Stimulated activated CD8-positive, alpha-beta memory T cell treated with anti-CD3 and anti-CD28 coated beads, Interleukin-12 subunit alpha, Interleukin-12 subunit beta, amount 100 ng/mL, for 1 hour (primary cell): ENCODE data around the gene KATNB1.

ENCODE experiments used
- DNase-seq: peaks from one replicate; pipeline ENCODE4 v3.0.0-alpha.2; 2020; ENCODE audit warnings: low read depth

The KATNB1 gene, protein sequence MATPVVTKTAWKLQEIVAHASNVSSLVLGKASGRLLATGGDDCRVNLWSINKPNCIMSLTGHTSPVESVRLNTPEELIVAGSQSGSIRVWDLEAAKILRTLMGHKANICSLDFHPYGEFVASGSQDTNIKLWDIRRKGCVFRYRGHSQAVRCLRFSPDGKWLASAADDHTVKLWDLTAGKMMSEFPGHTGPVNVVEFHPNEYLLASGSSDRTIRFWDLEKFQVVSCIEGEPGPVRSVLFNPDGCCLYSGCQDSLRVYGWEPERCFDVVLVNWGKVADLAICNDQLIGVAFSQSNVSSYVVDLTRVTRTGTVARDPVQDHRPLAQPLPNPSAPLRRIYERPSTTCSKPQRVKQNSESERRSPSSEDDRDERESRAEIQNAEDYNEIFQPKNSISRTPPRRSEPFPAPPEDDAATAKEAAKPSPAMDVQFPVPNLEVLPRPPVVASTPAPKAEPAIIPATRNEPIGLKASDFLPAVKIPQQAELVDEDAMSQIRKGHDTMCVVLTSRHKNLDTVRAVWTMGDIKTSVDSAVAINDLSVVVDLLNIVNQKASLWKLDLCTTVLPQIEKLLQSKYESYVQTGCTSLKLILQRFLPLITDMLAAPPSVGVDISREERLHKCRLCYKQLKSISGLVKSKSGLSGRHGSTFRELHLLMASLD

DNA sequence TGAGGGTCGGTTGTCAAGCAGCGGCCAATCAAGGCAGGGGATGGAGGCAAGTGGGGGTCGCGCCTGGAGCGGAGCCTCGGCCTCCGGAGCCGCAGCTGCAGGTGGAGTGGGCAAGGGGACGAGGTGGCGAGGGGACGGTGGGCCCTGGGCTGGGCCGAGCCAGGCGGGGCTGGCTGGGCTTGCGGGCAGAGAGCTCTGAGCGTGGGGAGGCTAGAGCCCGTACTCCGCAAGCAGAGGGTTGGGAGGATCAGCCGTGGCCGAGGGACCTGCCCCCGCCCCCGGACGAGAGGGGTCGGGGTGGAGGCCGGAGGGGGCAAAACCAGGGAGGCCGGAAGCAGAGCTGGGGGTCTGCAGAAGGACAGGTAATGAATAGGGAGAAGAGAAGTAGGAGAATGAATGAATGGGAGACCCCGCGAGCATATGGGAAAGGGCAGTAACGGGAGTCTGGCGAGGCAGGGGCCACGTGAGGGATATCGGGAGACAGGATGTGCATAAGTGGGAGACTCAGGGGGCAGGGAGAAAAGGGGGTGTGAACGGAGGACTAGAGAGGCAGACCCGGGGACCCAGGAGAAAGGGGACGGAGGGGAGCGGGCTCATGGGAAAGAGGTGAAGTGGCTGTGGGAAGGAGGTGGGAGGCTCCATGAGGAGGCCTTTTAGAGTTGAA lies at the start of gene KATNB1:
Gene KATNB1, plus strand, starts transcription at position 16 of the 664 bp plus-strand sequence. CDS start 1,474 bp downstream, outside the sequence.
- no peak for DNase-seq

DNA sequence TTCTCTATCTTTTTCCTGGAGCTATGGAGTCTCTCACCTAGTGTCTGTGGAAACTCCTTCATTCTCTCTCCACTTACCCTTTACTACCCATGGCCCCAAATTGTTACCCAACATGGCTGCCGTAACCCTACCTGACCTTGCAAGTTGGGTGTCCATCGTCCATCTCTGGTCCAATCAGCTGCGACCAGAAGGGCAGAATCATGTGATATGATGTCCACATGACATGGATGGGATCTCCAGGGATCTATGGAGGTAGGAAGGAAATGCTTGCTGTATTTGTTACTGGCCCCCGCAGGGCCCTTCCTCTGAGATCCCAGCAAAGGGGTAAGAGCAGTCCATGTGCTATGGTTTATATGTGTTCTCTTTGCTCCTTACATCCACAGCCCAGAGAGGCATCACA lies 49.0 kb upstream of the KATNB1 start:
- DNase-seq: no peak

DNA sequence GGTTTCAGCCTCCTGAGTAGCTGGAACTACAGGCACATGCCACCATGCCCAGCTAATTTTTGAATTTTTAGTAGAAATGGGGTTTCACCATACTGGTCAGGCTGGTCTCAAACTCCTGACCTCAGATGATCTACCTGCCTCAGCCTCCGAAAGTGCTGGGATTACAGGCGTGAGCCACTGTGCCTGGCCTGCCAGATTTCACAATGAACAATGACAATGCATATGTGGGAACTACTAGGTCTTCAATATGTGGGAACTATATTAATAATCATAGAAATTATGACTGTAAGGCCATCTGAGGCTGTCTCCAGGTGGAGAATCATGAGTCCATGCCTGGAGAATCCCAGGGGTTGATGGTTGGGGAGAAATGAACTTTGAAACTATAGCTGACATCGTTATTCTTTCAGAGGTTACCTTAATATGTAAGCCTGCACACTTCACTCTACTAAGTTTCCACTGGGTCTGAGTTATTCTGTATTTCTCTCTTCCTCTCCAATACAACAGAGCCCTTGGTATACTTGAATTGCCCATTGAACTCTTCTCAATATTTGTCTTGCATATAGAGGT lies 48.1 kb upstream of the KATNB1 start:
- DNase-seq: no peak

DNA sequence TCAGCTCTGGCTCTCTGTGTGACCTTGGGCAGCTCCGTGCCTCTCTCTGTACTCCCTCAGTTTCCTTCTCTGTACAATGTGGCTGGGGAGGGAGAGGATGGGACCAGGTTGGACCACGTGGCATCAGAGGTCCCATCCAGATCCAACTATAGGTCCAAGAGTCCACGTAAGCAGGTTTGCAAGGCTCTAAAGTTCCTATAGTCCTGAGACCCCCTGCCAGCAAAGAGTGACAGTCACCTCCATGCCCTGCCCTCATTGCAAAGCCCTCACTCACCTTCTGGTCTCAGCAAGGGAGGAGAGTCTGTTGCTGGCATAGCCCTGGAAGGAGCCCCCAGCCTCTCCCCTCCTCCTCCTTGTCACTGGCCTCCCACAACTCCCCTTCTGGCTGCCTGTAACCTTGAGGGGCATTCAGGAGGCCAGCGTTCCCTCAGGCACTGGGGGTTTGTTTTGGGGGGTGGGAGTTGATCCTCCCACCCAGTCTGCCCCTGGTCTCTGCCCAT lies 47.0 kb upstream of the KATNB1 start:
- no peak for DNase-seq

DNA sequence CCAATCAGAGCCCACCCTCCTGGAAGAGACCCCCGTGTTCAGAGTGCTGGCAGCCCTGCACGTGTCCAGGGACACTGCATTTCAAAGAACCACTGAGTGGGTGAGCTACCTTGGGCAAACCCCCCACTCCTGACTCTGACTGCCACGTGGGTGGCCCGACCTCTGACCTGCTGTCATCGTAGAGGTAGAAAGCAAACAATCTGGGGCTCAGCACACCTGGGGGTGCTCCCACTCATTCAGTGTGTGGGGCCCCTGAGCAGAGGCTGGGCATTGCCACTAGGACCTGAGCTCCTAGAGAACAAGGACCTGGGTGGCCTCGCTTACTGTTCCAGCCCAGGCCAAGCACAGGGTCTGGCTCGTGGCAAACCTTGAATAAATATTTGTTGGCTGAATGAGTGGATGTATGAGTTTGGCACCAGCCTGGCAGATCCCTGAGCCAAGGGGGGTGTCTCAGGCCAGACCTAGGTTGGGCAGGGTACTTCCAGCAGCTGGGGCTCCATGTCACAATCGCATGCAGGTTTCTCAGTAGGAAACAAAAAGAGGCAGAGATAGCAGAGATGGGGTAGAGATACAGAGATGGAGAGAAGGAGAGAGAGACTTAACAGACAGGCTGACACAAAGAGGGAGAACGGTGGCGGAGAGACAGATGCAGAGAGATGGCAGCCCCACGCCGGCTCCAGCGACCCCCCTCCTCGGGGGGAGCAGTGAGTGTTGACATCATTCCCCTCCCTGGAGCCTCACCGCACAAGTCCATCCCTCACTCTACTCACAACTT lies 46.4 kb upstream of the KATNB1 start:
- DNase-seq: no peak

DNA sequence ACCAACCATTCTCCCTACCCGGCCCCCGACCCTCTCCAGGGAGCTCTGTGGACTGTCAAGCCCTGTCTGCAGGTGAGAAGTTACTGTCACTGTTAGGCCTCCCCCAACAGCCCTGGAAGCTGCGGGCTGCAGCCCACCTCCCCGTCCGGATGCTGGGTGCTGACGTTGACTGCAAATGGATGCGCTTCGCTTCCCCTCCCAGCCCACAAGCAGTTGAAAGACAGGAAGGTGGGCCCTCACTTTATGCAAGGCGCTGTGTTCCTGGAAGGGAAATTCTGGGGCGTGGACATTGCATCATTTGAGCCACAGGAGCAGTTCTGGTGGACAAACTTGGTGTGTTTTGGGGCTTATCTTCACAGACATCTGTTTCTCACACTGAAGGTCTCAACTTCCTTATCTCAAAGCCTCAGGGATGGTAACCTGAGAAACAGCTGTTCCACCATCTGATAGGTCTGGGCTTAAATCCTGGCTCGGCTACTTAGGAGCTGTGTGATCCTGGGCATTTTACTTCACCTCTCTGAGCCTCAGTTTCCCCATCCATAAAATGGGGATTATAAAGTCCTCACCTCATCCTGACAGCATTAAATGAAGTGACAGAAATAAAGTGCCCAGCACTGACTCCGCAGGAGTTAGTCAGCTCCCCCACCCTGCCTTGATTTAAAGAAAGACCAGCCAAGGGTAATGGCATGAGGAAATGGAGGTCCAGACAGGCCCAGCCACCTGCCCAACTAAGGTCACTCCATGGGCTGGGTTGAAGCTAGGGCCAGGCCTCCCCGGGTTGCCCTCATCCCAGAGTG lies 45.6 kb upstream of the KATNB1 start:
- peak; percentile 11 for DNase-seq

DNA sequence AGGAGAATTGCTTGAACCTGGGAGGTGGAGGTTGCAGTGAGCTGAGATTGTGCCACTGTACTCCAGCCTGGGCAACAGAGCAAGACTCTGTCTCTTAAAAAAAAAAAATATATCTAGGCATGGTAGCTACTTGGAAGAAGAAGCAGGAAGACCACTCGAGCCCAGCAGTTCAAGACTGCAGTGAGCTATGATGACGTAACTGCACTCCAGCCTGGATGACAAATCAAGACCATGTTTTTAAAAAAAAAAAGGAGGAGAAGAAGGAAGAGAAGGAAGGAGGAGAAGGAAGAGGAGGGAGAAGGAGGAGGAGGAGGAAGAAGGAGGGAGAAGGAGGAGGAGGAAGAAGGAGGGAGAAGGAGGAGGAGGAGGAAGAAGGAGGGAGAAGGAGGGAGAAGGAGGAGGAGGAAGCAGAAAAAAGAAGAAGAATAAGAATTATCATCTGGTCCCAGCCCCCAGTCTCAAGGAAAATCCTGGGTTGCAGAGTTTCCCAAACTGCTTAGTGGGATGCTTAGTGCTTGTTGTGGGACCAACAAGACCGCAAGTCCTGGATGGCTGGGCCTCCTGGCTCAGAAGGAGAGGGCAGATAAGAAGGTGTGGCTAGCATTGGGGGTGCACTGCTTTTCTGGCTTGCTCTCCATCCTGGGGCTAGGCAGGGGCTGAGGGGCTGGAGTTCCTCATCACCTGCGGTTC lies 44.6 kb upstream of the KATNB1 start:
- no peak for DNase-seq

DNA sequence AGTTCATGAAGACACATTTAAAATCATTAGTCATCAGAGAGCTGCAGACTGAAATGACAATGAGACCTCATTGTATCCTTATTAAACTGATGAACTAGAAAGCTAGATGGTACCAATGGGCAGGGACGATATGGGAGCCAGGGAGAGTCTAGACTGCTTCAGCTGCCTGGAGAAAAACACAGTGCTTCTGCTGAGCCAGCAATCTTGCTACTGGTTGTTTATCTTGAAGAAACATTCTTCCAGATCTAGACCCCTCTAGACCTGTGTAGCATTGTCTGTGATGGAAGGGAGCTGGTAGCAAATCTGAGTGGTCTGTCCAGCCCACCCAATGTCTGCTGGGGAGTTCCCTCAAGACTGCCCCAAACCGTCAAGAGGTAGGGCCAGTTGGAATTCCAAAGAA lies 42.9 kb upstream of the KATNB1 start:
- no peak for DNase-seq

DNA sequence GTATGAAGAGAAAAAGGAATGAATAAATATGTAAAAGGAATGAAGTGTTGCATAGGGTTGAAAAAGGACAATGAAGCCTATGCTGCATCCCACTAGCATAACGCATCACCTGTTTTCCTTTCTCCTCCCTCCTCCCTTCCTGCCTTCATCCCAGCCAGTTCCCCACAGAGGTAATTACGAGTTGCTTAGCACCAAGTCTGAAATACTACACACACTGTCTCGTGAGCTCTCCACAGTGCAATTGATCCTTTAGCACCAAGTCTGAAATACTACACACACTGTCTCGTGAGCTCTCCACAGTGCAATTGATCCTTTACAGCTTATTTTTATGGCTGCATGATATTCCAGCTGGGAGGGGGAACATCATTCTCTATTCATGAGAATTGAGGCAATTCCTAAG lies 42.0 kb upstream of the KATNB1 start:
- no peak for DNase-seq

DNA sequence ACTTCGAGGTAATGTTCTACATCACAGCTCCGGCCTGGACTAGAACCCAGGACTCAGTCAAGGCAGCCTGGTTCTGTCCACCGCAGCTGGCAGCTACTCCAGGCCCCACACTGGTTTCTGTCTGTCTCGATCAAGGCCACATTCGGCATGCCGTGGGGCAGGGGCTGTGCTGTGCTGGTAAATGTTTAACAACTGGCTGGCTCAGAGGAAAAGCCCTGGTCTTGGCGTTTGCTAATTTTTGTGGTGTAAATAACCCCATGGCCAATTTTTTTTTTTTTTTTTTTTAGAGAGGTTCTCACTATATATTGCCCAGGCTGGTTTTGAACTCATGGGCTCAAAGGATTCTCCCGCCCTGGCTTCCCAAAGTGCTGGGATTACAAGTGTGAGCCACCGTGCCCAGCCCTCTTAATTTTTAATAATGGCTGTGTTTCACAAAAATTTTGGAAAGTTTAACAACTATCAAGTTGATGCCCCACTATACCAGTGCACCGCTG lies 41.3 kb upstream of the KATNB1 start:
- no peak for DNase-seq

DNA sequence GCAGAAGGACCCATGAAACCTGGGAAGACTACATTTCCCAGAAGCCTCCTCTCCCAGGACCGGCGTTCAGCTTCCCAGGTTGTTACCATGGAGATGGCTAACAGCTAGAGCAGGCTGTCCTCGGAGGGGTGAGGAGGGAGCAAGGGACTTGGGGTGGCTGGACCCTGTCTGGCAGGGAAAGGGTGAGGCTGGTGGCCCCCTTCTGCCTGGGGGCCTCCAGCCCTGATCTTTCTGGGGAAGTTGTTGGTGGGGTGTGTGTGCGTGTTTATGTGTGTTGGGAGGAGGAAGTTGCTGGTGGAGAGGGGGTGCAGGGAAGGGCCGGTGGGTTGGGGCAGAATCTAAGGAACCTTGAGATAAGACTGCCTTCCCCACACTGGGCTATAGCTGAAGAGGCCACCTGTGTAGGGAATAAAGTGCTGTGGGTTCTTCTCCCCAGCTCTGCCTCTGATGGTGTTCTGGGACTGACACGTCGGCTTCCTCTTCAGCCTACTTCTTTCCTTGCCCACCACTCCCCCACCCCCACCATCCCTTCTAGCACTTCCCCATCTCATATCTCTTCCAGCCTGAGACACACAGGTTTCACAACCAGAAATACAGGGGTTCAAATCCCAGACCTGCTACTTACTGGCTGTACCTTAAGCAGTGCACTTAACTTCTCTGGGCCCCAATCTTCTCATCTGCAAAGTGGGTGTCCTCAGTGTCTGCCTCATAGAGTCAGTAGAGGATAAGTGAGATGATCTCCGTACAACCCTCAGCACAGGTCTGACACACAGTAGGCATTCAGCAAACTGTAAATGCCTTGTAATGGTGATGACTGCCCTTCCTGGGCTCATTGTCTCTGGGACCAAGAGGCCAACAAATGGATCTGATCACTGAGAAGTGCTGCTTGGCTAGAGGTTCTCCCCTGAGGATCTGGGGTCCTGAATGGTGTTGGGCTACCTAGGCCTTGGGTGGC lies 40.6 kb upstream of the KATNB1 start, which contains the start of gene DRC7:
Gene DRC7, plus strand, starts transcription at position 82 of the 955 bp plus-strand sequence. CDS start 3,144 bp downstream, outside the sequence.
- no peak for DNase-seq

DNA sequence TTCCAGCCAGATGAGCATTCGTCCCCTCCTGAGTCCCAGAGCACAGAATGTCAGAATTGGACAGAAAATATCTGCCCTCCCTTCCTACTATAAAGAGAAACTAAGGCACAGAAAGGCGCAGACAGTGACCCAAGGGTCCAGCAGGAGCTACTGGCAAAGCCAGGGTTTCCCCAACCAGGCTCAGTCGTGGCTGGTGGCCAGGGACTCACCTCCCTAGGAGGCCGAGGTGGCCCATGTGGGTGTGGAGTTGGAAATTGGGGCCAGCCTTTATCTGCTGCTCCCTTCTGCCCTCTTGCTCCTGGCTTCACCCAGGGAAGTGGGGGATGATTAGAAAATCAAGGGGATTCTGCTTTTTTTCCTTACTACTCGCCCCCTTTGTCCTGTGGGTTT lies 39.9 kb upstream of the KATNB1 start:
- DNase-seq: no peak

DNA sequence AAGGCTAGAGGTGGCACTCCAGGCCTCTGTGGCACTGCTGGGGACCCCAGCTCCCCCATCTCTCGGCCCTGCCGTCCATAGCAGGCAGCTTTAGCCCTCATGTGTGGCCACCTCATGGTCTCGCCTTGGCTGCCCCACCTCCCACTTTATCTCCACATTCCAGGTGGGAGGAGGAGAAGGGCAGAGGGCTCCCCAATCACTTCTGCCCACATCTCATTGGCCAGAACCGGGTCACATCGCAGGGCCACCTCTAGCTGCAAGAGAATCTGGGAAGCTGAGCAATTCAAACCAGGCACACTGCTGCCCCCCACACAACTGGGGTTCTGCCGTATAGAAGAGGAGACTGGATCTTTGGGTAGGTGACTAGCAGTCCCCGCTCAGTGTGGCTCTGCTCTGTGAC lies 39.3 kb upstream of the KATNB1 start:
- no peak for DNase-seq

DNA sequence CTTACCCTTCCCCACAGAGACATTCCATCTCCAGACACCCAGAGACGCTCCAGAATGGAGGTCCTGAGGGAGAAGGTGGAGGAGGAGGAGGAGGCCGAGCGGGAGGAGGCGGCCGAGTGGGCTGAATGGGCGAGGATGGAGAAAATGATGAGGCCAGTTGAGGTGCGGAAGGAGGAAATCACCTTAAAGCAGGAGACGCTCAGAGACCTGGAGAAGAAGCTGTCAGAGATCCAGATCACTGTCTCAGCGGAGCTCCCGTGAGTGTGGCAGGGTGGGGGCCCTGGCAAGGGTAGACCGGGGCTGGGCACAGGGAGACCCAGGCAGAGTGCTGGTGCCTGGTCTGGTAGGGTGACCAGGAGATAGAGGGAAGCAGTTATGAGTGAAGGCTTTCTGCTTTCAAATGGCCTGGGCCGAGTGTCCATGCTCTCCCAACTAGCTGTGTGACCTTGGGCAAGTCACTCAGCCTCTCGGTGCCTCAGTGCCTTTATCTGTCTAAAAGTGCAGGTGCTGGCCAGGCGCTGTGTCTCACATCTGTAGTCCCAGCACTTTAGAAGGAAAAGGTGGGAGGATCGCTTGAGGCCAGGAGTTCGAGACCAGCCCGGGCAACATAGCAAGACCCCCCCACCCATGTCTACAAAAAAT lies 37.6 kb upstream of the KATNB1 start:
- DNase-seq: no peak

DNA sequence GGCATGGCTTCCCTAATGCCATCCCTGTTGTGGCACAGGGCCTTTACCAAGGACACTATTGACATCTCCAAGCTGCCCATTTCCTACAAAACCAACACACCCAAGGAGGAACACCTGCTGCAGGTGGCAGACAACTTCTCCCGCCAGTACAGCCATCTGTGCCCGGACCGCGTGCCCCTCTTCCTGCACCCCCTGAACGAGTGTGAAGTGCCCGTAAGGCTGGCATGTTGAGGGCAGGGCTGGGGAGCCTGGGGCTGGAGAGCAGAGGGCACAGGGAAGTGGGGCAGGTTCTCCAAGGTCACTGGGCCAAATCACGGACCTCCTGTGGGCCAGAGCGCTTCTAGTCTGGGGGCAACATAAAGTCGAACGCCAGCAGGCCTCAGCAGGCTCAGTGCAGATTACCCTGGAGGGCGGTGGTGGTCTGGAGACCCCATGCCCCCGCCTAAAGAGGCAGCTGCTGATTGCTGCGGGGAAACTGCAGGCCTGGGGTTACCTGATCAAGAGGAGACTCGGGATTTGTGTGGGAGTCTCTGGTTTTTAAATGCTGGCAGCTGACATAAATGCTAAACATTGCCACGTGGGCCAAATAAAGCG lies 36.7 kb upstream of the KATNB1 start:
- DNase-seq: no peak

DNA sequence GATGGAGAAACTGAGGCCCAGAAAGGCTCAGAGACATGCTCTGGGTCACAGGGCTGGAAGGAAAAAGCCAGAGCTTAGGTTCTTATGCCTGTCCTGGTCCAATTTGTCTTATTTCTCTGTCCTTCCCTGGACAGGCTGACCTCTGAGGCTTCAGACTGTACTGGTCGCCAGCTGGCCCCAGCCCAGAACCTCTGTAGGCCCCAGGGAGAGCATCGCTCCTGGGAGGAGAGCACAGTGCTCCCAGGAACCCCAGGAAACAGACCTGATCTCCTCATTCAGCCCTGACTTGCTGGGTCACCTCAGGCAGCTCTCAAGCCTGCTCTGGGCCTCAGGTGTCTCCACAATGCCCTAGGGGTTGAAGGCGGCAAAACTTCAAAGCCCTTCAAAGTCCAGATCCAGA lies 36.1 kb upstream of the KATNB1 start:
- DNase-seq: no peak

DNA sequence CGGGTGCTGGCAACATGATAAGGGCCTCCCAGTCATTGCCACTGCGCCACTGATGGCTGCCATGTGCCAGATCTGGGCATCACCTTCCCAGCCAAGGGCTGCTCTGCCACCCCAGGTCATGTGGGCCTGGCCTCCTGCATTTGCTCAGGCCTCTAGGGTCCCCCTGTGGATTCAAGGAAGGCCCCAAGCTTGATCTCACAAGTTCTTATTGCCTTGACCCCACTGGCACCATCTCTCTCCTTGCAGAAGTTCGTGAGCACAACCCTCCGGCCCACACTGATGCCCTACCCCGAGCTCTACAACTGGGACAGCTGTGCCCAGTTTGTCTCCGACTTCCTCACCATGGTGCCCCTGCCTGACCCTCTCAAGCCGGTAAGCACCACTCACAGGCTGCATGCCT lies 35.7 kb upstream of the KATNB1 start:
- no peak for DNase-seq
